HG02981 (cell line): ENCODE data around the gene MED16.

Experiments
- ATAC-seq: cut with Tn5 transposase; IDR thresholded peaks from one replicate; pipeline ENCODE4 v1.9.1; 2021; ENCODE audit warnings: mild to moderate bottlenecking, moderate library complexity; ENCODE audit not compliant: unreplicated experiment

Gene MED16

DNA sequence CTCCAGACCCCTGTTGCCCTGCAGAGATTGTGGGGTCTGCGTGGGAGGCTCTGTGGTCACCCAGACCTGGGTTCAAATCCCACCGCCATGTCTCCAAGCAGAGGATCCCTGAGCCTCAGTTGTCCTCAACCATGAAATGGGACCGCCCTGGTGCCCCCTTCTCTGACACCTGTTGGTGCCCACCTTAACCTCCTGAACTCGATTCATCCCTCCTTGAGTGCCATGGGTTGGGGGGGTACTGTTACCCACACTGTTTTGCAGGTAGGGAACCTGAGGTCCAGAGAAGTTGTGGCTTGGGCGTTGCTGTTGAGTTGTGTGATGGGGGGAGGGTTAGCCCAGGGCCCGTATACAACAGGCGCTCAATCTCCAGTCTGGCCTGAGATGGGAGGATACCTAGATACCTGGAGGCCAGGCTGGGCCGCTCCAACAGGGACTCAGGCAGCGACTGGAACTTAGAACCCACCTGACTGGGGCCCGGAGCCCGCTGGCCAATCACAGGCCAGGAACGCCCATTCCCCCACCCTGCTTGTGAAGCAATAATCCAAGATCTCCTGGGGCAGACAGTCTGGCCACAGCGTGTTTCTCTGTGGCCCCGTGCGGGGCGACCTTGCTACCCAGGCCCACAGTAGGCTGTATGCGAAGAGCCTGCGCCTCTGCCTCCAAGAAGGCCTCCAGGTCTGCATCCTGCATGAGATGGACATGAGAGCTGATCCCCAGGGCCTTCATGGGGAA, 35.6 kb upstream of the MED16 start:
- no peak for ATAC-seq

DNA sequence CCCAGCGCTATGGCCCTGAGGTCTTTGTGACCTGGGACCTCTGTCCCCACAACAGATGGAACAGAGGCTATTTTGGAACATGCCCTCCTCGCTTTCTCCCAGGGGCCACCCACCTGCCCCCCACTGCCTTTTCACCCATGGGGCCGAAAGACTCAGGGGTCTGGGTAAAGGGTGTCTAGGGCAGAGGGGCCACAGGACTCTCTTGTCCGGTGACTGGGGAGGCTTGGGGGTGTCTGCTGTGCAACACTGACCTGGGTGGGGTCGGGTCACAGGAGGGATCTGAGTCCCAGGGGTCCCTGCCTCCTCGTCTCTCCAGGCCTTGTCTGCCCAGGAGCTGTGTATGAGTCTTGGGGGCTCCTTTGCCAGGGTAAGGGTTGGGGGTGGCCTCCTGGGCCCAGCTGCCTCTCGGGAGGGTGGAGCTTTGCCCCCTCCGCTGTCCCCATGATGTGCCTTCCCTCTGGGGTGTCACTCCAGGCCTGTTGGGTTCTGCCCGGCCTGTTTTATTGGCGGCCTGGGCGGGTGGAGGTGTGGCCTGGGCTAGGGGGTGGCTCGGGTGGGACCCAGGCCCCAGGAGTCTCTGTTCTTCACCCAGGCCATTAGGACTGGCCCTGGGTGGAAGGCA, 34.9 kb upstream of the MED16 start:
- ATAC-seq, result no peak

DNA sequence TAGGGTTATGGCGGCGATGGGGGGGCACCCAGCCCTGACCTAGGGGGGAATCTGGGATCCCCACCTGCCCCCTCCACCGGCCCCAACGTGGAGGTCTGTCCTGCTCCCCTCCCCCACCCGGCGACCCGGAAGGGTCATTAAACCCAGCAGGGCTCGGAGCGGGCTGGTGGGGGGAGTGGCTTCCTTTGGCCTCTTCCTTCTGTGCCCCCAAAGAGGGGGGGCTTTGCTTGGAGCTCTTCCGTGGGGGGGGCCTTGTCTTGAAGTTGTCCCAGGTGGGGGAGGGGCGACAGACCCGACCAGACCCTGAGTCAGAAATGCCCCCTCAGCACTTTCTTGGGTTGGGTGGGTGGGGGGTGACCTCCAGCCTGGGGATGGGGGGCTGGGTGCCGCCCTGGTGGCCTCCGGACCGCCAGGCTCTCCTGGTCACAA, 34.4 kb upstream of the MED16 start:
- ATAC-seq, result no peak

DNA sequence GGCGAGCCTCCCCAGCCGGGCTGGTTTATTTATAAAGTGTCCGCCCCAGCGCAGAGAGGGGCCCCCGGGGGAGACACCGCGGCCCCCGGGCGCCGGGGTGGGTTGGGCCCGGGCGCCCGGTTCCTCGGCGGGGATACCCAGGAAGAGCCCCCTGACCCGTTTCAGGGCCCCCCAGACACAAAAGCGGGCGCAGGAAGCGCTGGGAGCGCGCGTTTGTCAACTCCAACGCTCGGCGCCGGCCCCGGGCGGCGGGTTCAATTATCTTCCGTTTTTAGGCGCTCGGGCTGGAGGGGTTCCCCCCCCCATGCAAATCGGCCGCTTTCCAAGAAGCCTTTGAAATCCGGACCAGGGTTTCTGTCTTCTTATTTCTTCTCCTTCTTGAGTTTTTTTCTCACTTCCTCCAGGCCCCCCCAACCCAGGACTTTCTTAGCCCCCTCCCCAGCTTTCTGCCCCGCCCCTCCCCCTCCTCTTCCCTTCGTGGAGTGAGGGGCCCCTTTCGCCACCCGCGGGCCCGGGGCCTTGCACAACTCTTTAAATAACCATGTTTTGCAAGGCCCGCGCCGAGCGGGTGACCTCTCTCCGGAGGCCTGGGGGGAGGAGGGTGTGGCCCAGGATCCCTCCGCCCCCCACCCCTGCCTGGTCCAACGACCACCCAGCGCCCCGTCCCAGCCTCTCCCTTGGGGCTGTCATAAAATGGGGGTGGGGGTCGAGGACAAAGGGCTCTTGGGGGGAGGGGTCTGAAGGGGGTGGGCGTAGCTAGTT, 33.8 kb upstream of the MED16 start:
- no peak for ATAC-seq

DNA sequence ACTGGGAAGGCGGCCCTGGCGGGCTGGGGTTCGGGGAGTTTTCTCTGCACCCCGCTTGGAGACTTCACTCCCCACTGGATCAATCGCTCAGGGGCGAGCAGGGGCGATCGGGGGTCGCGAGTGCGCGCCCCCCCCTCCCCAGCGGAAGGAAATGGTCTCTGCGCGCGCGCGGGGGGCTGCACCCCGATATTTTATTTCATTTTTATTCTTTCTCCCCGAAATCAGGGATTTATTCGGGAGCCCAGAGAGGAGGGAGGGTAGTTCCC, 33.3 kb upstream of the MED16 start:
- ATAC-seq, result no peak

DNA sequence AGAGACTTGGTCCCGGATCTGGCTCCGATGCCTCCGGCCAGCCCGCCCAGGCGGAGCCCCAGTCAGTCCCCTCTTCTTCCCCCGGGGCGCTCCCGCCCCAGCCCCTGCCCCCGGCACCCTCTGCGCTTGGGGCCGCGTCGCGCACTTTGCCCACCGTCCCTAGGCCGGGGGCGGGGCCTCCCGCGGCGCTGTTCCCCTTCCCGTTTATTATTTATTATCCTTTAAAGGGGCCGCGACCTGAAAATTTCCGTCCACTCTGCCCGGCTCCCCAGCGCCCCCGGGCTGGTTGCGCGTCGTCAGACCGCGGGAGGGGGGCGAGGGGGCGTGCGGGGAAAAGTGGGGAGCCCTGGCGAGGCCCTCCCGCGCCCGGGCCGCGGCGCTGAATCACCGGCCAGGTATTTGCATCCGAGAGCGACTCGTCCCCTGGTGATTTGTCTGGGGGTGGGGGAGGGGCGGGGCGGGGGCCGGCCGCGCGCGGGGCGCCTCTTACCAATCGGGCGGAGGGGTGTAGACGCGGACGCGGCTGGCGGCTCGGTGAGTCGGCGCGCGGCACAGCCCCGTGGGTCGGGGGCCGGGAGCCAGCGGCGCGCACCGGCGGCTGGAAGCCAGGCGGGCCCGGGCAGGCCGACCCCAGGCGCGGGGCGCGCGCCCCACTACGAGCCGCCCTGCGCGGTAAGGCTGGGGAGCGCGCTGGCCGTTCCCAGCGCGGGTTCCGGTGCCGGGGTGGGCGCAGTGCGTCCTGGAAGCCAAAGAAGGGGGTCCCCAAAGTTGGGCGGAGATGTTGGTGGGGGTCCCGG, 32.7 kb upstream of the MED16 start, which contains the start of gene ARID3A:
TSS of gene ARID3A (plus strand) at position 510 of the 797 bp plus-strand sequence. CDS start 3,494 bp downstream, outside the sequence.
- ATAC-seq, result peak; percentile 45

DNA sequence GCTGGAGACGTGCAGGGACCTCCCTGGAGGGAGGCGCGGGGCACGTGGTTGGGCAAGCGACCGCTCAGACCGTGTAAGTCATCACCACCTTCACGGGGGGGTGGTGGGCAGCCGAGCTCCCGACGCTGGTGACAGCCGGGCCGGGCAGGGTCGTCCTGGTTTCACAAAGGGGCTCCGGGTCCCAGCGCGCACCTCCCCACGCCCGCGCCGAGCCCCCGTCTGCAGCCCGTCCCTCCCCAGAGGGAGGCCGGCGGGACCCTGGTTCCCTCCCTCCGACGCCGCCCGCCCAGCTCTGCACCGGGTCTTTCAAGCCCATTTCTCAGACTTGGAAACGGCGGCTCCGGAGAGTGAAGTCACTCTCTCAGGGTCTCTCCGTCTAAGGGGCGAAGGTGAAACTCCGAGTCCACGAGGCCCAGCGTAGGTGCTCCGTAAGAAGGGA, 32.1 kb upstream of the MED16 start:
- peak; percentile 11 for ATAC-seq

DNA sequence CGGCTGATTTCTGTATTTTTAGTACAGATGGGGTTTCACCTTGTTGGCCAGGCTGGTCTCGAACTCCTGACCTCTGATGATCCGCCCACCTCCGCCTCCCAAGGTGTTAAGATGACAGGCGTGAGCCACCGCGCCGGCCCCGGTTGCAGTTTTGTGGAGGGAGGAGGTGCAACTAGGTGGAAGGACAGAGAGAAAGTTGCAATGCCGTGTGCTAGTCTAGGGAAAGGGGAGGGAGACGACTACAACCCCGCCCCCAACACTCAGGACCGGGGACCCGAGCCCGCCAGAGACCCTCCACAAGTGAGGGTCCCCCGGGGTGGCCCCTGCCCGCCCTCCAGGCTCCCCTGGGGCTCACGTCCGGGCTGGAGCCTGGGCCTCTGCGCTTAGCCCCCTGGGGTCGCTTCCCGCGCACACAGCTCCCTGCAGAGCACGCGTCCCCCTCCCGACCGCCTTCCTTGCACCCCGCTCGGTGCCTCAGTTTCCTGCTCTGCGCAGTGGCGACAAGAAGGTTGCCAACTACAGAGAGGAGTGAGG, 31.6 kb upstream of the MED16 start:
- ATAC-seq, result no peak

DNA sequence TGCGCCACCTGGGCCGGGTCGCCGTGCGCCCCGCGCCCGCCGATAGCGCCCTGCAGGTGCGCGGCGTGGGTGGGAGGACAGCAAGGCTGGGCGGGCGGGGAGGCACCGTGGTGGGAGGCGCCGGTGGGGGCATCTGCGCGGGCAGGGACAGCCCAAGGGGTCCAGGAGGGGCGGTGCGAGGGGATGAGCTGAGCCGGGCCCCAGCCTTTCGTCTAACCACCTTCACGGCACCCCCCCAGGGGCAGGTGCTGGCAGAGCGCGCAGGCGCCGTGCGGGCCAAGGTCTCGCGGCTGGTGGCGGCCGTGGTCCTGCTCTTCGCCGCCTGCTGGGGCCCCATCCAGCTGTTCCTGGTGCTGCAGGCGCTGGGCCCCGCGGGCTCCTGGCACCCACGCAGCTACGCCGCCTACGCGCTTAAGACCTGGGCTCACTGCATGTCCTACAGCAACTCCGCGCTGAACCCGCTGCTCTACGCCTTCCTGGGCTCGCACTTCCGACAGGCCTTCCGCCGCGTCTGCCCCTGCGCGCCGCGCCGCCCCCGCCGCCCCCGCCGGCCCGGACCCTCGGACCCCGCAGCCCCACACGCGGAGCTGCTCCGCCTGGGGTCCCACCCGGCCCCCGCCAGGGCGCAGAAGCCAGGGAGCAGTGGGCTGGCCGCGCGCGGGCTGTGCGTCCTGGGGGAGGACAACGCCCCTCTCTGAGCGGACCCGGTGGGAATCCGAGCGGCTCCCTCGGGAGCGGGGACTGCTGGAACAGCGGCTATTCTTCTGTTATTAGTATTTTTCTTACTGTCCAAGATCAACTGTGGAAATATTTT, 27.3 kb upstream of the MED16 start:
- no peak for ATAC-seq

DNA sequence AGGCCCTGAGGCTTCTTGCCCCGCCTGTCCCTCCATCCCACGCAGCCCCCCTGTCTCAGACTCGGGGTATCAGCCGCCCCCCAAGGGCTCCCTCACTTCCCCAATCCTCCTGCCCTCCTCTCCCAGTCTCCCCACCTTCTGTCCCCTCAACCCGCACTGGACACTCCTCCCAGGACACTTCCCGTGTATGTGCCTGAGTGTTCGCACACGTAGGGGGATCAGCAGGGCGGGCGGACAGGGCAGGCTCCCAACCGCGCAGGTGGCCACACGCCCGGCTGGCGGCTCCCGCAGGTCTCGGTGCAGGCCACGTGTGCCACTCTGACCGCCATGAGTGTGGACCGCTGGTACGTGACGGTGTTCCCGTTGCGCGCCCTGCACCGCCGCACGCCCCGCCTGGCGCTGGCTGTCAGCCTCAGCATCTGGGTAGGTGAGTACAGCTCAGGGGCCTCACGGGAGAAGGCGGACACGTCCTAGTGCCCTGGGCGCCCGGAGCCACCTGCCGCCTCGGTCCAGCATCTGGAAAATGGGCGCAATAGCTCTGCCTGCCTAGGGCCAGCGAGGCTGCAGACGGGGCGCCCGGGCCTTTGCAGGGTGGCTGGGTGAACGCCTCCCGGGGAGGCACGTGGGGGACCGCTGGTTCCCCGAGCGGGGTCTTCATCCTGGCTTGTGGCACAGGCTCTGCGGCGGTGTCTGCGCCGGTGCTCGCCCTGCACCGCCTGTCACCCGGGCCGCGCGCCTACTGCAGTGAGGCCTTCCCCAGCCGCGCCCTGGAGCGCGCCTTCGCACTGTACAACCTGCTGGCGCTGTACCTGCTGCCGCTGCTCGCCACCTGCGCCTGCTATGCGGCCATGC, 26.4 kb upstream of the MED16 start:
- ATAC-seq, result no peak

DNA sequence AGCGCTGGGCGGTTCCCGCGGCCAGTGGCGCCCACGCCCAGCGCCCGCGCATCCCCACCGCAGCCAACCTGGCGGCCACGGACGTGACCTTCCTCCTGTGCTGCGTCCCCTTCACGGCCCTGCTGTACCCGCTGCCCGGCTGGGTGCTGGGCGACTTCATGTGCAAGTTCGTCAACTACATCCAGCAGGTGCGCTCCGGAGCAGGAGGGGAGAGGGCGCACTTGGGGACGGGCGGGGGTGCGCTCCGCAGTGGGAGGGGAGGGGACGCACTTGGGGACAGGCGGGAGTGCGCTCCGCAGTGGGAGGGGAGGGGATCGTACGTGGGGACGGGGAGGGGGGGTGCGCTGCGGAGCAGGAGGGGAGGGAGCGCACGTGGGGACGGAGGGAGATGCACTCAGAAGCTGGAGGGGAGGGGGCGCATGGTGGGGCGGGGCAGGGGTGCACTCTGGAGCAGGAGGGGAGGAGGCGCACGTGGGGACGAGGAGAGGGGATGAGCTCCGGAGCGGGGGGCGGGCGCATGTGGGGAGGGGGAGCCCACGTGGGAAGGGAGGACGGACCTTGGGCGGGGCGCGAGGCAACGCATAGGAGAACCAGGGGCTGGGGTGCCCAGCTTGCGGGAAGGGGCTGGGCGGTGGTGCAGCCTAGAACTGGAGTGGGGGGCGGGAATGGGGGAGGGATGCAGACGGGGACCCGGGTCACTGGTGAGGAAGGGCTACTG, 25.7 kb upstream of the MED16 start:
- no peak for ATAC-seq

DNA sequence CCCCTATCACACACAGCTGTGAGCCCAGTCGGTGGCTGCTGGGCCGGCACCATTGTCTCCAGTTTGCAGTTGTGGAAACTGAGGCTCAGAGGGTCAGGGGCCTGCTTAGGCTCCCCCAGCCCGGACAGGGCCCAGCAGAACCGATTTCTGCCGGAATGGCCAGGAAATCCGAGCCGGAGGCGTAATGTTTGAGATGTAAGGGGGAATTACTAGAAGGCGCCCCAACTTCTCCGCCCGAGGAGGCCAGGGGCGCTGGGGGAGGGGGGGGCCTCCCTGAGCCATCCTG, 25.1 kb upstream of the MED16 start:
- no peak for ATAC-seq

DNA sequence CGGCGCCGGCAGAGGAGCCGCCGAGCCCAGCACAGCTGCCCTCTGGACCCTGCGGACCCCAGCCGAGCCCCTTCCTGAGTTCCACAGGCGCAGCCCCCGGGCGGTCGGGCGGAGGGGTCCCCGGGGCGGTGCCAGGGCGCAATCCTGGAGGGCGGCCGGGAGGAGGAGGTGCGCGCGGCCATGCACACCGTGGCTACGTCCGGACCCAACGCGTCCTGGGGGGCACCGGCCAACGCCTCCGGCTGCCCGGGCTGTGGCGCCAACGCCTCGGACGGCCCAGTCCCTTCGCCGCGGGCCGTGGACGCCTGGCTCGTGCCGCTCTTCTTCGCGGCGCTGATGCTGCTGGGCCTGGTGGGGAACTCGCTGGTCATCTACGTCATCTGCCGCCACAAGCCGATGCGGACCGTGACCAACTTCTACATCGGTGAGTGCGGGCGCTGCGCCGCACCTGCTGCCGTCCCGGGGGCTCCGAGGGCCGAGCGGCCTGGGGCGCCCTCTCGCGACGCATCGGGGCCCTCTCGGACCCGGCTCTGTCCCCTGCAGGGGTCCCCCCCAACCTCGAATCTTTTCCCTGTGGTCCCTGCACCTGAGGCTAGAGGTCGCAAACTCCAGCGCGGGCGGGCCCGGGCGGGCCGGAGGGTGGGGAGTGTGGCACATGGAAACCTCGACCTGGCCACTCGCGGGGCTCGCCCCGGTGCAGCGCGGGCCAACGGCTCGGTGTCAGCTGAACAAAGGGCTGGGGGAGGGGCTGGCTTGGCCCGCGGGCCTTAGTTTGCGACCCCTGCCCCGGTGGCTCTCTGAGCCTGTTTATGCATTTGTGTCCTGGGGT, 24.6 kb upstream of the MED16 start, which contains the start of gene KISS1R:
TSS of gene KISS1R (plus strand) at position 11 of the 829 bp plus-strand sequence. CDS start at position 181, 170 bp downstream.
- no peak for ATAC-seq

DNA sequence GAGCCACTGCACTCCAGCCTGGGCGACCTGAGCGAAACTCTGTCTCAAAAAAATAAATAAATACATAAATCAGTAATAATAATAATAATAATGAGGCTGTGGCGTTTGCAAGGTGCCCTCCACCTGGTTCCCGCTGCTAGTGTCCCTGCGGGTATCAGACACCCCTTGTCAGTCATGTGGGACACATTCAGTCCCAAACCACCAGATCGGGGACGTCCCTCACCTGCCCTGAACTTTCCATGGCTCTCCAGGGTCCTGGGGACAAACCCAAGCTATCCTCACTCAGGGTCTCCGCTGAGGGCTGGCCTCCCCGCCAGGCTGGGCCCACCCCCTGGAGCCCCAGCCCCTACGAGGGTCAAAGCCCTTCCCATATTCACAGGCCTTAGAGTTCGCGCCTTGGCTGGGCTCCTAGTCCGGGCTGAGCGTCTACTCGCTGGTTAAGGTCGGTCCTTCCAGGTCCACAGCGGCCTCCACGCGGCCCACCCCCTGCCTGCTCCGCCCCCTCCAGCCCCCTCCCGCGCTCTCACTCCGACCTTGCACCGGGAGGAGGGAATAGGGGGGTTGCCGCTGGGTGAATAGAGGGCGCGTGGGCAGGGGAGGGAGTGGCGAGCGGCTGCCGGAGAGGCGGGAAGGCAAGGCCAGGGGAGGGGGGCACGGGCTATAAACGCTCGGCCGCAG, 23.8 kb upstream of the MED16 start:
- no peak for ATAC-seq

DNA sequence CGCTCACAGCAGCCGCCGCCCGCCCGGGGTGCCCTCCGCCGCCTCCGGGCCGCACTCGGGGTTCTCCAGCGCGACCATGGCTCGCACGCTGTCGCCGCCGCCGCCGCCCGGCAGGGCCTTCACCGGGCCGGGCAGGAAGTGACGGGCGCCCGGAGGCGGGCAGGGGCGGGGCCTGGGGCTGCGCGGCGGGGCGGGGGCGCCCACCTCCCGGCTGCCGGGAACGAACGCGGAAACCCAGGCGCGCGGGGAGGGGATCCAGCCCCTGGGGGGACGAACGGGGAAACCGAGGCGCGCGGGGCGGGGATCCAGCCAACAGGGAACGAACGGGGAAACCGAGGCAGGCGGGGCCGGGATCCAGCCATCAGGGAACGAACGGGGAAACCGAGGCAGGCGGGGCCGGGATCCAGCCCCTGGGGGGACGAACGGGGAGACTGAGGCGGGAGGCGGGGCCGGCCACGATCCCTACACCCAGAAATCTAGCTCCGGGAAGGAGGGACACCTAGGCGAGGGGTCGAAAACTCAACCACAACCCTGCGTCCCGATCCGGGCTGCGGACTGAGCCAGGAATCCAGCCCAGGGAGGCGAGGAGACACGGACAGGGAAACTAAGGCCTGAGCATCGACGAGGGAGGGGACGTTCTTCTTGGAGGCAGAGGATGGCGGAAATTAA, 20.2 kb upstream of the MED16 start, which contains the start of gene R3HDM4:
TSS of gene R3HDM4 (minus strand) at position 140 of the 669 bp plus-strand sequence. CDS start at position 78, 62 bp downstream.
- peak; percentile 58 for ATAC-seq
